PC-9 (cell line): ENCODE measurements around the gene KCTD16. TPM values are rescaled to one million over a fixed set of nuclear protein-coding genes. Genes with fewer than 3 reads are reported as not detected.

ENCODE experiments used
- BruUV-seq: library from RNA; stranded (reverse); fragments of 400-500 nt; replicated peaks from 2 replicates; lab custom pipeline; 2021; lab: Mats Ljungman, UMichigan
- CTCF ChIA-PET: fragments of 300-600 bp; sonication (Branson Sonifier 250); formaldehyde crosslinking; loops from one replicate; lab custom pipeline; 2022; ENCODE audit warnings: antibody characterized with exemption; lab: Charles Lee
- POLR2A ChIA-PET: fragments of 300-600 bp; sonication (Branson Sonifier 250); formaldehyde crosslinking; loops from one replicate; lab custom pipeline; 2022; ENCODE audit warnings: antibody characterized with exemption; ENCODE audit not compliant: unreplicated experiment; lab: Charles Lee
- DNase-seq, 2 experiments: peaks; one replicate each; pipeline versions ENCODE4 v3.0.0 to v3.0.0-alpha.2; 2015 to 2022; ENCODE audit warnings: mixed read lengths in 1 of 2
- H2AFZ ChIP-seq: fragments of 200-600 bp; sonication (generic); 2 replicates; pipeline ENCODE4 v1.8.1; 2017; ENCODE audit warnings: antibody characterized with exemption
- H3F3A ChIP-seq: fragments of 200-600 bp; sonication (generic); 2 replicates; pipeline ENCODE4 v1.8.1; 2017; ENCODE audit warnings: antibody characterized with exemption, mild to moderate bottlenecking, low read depth; ENCODE audit not compliant: insufficient read depth
- H3K27ac ChIP-seq: fragments of 200-600 bp; sonication (generic); 2 replicates; pipeline ENCODE4 v1.6.1; 2016; ENCODE audit warnings: mixed run types
- H3K27me3 ChIP-seq: fragments of 200-600 bp; sonication (generic); 2 replicates; pipeline ENCODE4 v1.6.1; 2016; ENCODE audit warnings: low read depth, mixed run types; ENCODE audit not compliant: insufficient read depth
- H3K36me3 ChIP-seq: fragments of 200-600 bp; sonication (generic); 2 replicates; pipeline ENCODE4 v1.6.1; 2016; ENCODE audit warnings: low read depth, mixed run types
- H3K4me1 ChIP-seq: fragments of 200-600 bp; sonication (generic); replicated peaks from 2 replicates; pipeline ENCODE4 v1.6.1; 2016; ENCODE audit warnings: mixed run types; ENCODE audit not compliant: insufficient read depth
- H3K4me2 ChIP-seq: fragments of 200-600 bp; sonication (generic); 2 replicates; pipeline ENCODE4 v1.6.1; 2017; ENCODE audit warnings: mixed run types
- H3K4me3 ChIP-seq: fragments of 200-600 bp; sonication (generic); 2 replicates; pipeline ENCODE4 v1.6.1; 2016; ENCODE audit warnings: mixed run types
- H3K79me2 ChIP-seq: fragments of 200-600 bp; sonication (generic); 2 replicates; pipeline ENCODE4 v1.6.1; 2017; ENCODE audit warnings: low read depth, mixed run types
- H3K9me2 ChIP-seq: fragments of 200-600 bp; sonication (generic); 2 replicates; pipeline ENCODE4 v1.8.1; 2017; ENCODE audit warnings: mild to moderate bottlenecking; ENCODE audit not compliant: insufficient read depth
- H3K9me3 ChIP-seq: fragments of 200-600 bp; sonication (generic); 2 replicates; pipeline ENCODE4 v1.8.1; 2016; ENCODE audit warnings: low read depth; ENCODE audit not compliant: insufficient read depth
- H4K20me1 ChIP-seq: fragments of 200-600 bp; sonication (generic); 2 replicates; pipeline ENCODE4 v1.8.1; 2017; ENCODE audit not compliant: insufficient read depth
- CTCF ChIP-seq: fragments of 200-600 bp; sonication (generic); conservative IDR thresholded peaks from 2 replicates; pipeline ENCODE4 v1.6.1; 2017; ENCODE audit warnings: mixed run types, antibody characterized with exemption, mild to moderate bottlenecking, moderate library complexity
- EZH2 ChIP-seq: fragments of 200-600 bp; sonication (generic); IDR thresholded peaks from 2 replicates; pipeline ENCODE4 v1.8.0; 2017; ENCODE audit warnings: antibody characterized with exemption, low read depth
- intact Hi-C: fragments of 100-400 bp; cut with micrococcal nuclease; formaldehyde crosslinking; loops from one replicate; pipeline ENCODE4 v1.10.0; 2022; ENCODE audit not compliant: unreplicated experiment
- total RNA-seq: library from RNA; stranded (reverse); gene quantifications from 2 replicates; pipeline ENCODE4 v1.2.3, GENCODE V29; 2021

Gene KCTD16
- total RNA-seq, 1 experiment from 2014 or later: 0.33 TPM

- H2AFZ ChIP-seq: no peak overlapping the region
- H3K79me2 ChIP-seq: no peaks in the 10 kb centered on the region
- H3K4me3 ChIP-seq: no peak overlapping the region
- H3K27me3 ChIP-seq: no peaks in the 10 kb centered on the region
- DNase-seq: no peak
- H3K9me3 ChIP-seq: no peaks in the 10 kb centered on the region
- ChIA-PET POLR2A (no interaction called here), CTCF (interaction anchor here (1.0 to 1.3 kb wide), 3 partner anchors 9 to 175 kb away, joined by 3 to 8 read pairs (median 6); partner anchors contain the start of genes KCTD16 and YIPF5)
- H3K4me1 ChIP-seq: 0 out of 2 replicates have a peak, but pooled peaks cover 8% of the 10 kb centered on the region
- intact Hi-C loops: loop anchor here (1.0 to 10.0 kb wide), 3 partner anchors 268 to 738 kb away; no protein-coding TSS in a partner anchor
- no peaks in the 10 kb centered on the region for H3F3A ChIP-seq
- H3K36me3 ChIP-seq: no peaks in the 10 kb centered on the region
- H3K27ac ChIP-seq: no peak overlapping the region
- no TSS peak for BruUV-seq
- TF ChIP-seq EZH2 (no peak), CTCF (no peak)
- H3K9me2 ChIP-seq: no peaks in the 10 kb centered on the region; the same call in 1 of the 2 replicates
- no peak overlapping the region for H3K4me2 ChIP-seq
- H4K20me1 ChIP-seq: no peaks in the 10 kb centered on the region
These were observed 27.9 kb upstream of the KCTD16 start for GRCh38 chr5:144142824-144143162.

GRCh38 chr5:144143625-144144024 is 27.0 kb upstream of the KCTD16 start:
- Histone ChIP-seq H3K4me3 (no peak overlapping the region), H3K4me1 (0 out of 2 replicates have a peak, but pooled peaks cover 8% of the 10 kb centered on the region), H2AFZ (no peak overlapping the region), H3K36me3 (no peaks in the 10 kb centered on the region), H3K9me3 (no peaks in the 10 kb centered on the region), H3F3A (no peaks in the 10 kb centered on the region), H3K79me2 (no peaks in the 10 kb centered on the region), H3K9me2 (no peaks in the 10 kb centered on the region; the same call in 1 of the 2 replicates), H3K4me2 (no peak overlapping the region), H3K27ac (no peak overlapping the region), H4K20me1 (no peaks in the 10 kb centered on the region), H3K27me3 (no peaks in the 10 kb centered on the region)
- no TSS peak for BruUV-seq
- intact Hi-C loops: loop anchor here (2.0 to 10.0 kb wide), 2 partner anchors 269 to 739 kb away; no protein-coding TSS in a partner anchor
- CTCF ChIA-PET: no interaction called here
- TF ChIP-seq CTCF: no peak
- POLR2A ChIA-PET: no interaction called here
- no peak for DNase-seq

DNA sequence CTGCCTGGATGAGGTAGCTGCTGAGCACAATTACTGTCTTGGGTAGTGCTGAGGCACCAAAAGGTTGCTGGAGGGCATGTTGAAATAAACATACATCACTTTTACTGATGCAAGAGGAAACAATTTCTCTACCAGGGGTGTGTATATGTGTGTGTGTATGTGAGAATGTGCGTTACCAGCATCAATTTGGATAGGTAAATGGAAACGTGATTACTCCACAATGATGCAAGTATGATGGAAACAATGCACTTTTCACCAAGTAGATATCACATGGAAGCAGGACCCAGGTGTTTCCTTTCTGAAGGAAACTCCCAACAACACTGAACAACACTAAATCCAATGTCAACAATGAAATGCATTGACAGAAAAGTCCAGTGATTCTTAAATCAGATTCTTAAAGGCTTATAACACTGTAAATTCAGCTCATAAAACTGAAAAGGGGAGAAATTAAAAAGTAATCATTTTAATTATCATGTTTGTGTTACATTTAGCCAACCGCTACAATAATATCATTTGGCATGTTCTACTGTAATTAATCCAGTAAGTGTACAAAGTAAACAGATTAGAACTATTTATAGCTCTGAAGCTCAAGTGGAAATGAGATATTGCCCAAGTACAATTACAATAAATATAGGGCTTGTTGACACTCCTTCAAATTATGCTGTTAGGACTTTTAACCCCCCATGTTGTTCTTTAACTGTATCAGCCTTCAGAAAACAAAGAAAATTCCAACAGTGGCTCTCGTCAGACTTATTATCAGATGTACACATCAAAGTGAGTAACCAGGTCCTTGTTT is 25.5 kb upstream of the KCTD16 start:
- Histone ChIP-seq H3K4me2 (no peak overlapping the region), H3K4me3 (no peak overlapping the region), H3K79me2 (no peaks in the 10 kb centered on the region), H3K9me3 (no peaks in the 10 kb centered on the region), H3K4me1 (0 out of 2 replicates have a peak, but pooled peaks cover 8% of the 10 kb centered on the region), H3K27me3 (no peaks in the 10 kb centered on the region), H4K20me1 (no peaks in the 10 kb centered on the region), H2AFZ (no peak overlapping the region), H3K27ac (no peak overlapping the region), H3F3A (no peaks in the 10 kb centered on the region), H3K36me3 (no peaks in the 10 kb centered on the region), H3K9me2 (no peaks in the 10 kb centered on the region; the same call in 1 of the 2 replicates)
- POLR2A ChIA-PET: no interaction called here
- no peak for TF ChIP-seq EZH2
- no peak for TF ChIP-seq CTCF
- DNase-seq: no peak
- CTCF ChIA-PET: no interaction called here
- intact Hi-C loops: loop anchor here (10.0 kb wide), 1 partner anchor 270 kb away; no protein-coding TSS in a partner anchor
- no TSS peak for BruUV-seq
